KOPT-K1 (cell line): ENCODE results near the gene TNS3.

Source experiments
- H3K27ac ChIP-seq: fragments of 200-600 bp; sonication (generic); 2 replicates; pipeline ENCODE4 v1.5.1; 2016; ENCODE audit warnings: antibody characterized with exemption, mild to moderate bottlenecking, low read depth, low read length; ENCODE audit not compliant: poor library complexity, severe bottlenecking
- H3K36me3 ChIP-seq: fragments of 200-600 bp; sonication (generic); 2 replicates; pipeline ENCODE4 v1.5.1; 2017; ENCODE audit warnings: antibody characterized with exemption, mild to moderate bottlenecking, low read length, moderate library complexity; ENCODE audit not compliant: insufficient read depth
- H3K9me3 ChIP-seq: fragments of 200-600 bp; sonication (generic); 2 replicates; pipeline ENCODE4 v1.5.1; 2017; ENCODE audit warnings: antibody characterized with exemption, low read length, mild to moderate bottlenecking; ENCODE audit not compliant: insufficient read depth, poor library complexity, severe bottlenecking

The TNS3 gene

GRCh38 chr7:47581804-47582763 lies at the start of gene TNS3:
TSS of gene TNS3 (minus strand) at chr7:47582111. CDS start at chr7:47439636, 142,475 bp downstream.
- H3K27ac ChIP-seq: no peak within 1 kb of the TSS
- H3K36me3 ChIP-seq: no peaks in the 10 kb centered on the region
- H3K9me3 ChIP-seq: peaks cover 8% of the 10 kb centered on the region

- Histone ChIP-seq H3K36me3 (no peaks in the 10 kb centered on the region), H3K9me3 (no peaks in the 10 kb centered on the region), H3K27ac (no peak overlapping the region)
These were observed 49.8 kb upstream of the TNS3 start for GRCh38 chr7:47631711-47632110.

GRCh38 chr7:47627580-47628283 lies 45.8 kb upstream of the TNS3 start:
- no peaks in the 10 kb centered on the region for H3K36me3 ChIP-seq
- no peak overlapping the region for H3K27ac ChIP-seq
- H3K9me3 ChIP-seq: no peaks in the 10 kb centered on the region

GRCh38 chr7:47625861-47626715 lies 44.2 kb upstream of the TNS3 start:
- Histone ChIP-seq H3K27ac (no peak overlapping the region), H3K9me3 (no peaks in the 10 kb centered on the region), H3K36me3 (no peaks in the 10 kb centered on the region)

- Histone ChIP-seq H3K36me3 (no peaks in the 10 kb centered on the region), H3K27ac (no peak overlapping the region), H3K9me3 (no peaks in the 10 kb centered on the region)
These were observed 42.8 kb upstream of the TNS3 start for GRCh38 chr7:47624689-47625088.

- no peaks in the 10 kb centered on the region for H3K9me3 ChIP-seq
- H3K27ac ChIP-seq: no peak overlapping the region
- no peaks in the 10 kb centered on the region for H3K36me3 ChIP-seq
These were observed 41.2 kb upstream of the TNS3 start for GRCh38 chr7:47622946-47623640.

- Histone ChIP-seq H3K27ac (no peak overlapping the region), H3K9me3 (no peaks in the 10 kb centered on the region), H3K36me3 (no peaks in the 10 kb centered on the region)
These were observed 40.7 kb upstream of the TNS3 start for GRCh38 chr7:47622586-47622945.

GRCh38 chr7:47621979-47622561 lies 40.2 kb upstream of the TNS3 start:
- Histone ChIP-seq H3K36me3 (no peaks in the 10 kb centered on the region), H3K27ac (no peak overlapping the region), H3K9me3 (no peaks in the 10 kb centered on the region)

- H3K9me3 ChIP-seq: no peaks in the 10 kb centered on the region
- no peak overlapping the region for H3K27ac ChIP-seq
- H3K36me3 ChIP-seq: no peaks in the 10 kb centered on the region
These were observed 39.4 kb upstream of the TNS3 start for GRCh38 chr7:47621347-47621746.

- H3K27ac ChIP-seq: no peak overlapping the region
- H3K36me3 ChIP-seq: no peaks in the 10 kb centered on the region
- H3K9me3 ChIP-seq: no peaks in the 10 kb centered on the region
These were observed 37.9 kb upstream of the TNS3 start for GRCh38 chr7:47619806-47620205.

- Histone ChIP-seq H3K9me3 (no peaks in the 10 kb centered on the region), H3K27ac (no peak overlapping the region), H3K36me3 (no peaks in the 10 kb centered on the region)
These were observed 35.2 kb upstream of the TNS3 start for GRCh38 chr7:47617131-47617530.

- Histone ChIP-seq H3K27ac (no peak overlapping the region), H3K36me3 (no peaks in the 10 kb centered on the region), H3K9me3 (no peaks in the 10 kb centered on the region)
These were observed 32.5 kb upstream of the TNS3 start for GRCh38 chr7:47614450-47614849.

GRCh38 chr7:47611045-47611511 lies 29.2 kb upstream of the TNS3 start:
- no peak overlapping the region for H3K27ac ChIP-seq
- H3K9me3 ChIP-seq: no peaks in the 10 kb centered on the region
- H3K36me3 ChIP-seq: no peaks in the 10 kb centered on the region

GRCh38 chr7:47610506-47611044 lies 28.7 kb upstream of the TNS3 start:
- H3K9me3 ChIP-seq: no peaks in the 10 kb centered on the region
- H3K36me3 ChIP-seq: no peaks in the 10 kb centered on the region
- no peak overlapping the region for H3K27ac ChIP-seq
